ENCODE data around the gene RTP2. TPM values are rescaled to one million over a fixed set of nuclear protein-coding genes. Genes with fewer than 3 reads are reported as not detected.
A peak's percentile ranks its signal among the peaks of the same experiment; 100 is the strongest.

RTP2 gene
- total RNA-seq, 1 experiment from 2014 or later: not detected

GRCh38 chr3:187745201-187746058 is 43.1 kb upstream of the RTP2 start, which contains the start of gene BCL6:
TSS of gene BCL6 (minus strand) at chr3:187745468. CDS start at chr3:187733693, 11,775 bp downstream.
- Histone ChIP-seq H2AFZ (ENCODE audit: low read length) (no peak within 1 kb of the TSS), H3K9me3 (ENCODE audit: low read length) (no peaks in the 10 kb centered on the region), H3K27me3 (ENCODE audit: low read length) (no peaks in the 10 kb centered on the region), H3K79me2 (ENCODE audit: low read length) (peaks cover 55% of the 10 kb centered on the region), H3K27ac (ENCODE audit: low read length) (peak within 1 kb of the TSS; percentile 98), H4K20me1 (ENCODE audit: insufficient read depth, low read depth, low read length) (peaks cover 11% of the 10 kb centered on the region; the same call in 1 of the 2 replicates), H3K9me2 (replicated peaks; ENCODE audit: insufficient read depth, low read length) (no peaks in the 10 kb centered on the region), H3K4me2 (ENCODE audit: low read depth, low read length, poor library complexity, severe bottlenecking) (peak within 1 kb of the TSS; percentile 93), H3K9ac (ENCODE audit: low read length) (peak within 1 kb of the TSS; percentile 97), H3K4me1 (ENCODE audit: low read length) (peaks cover 73% of the 10 kb centered on the region), H3K4me3 (ENCODE audit: low read length) (peak within 1 kb of the TSS; percentile 85), H3K36me3 (ENCODE audit: insufficient read depth, low read length) (peaks cover 41% of the 10 kb centered on the region)
- peak; percentile 99 for DNase-seq

- Histone ChIP-seq H4K20me1 (ENCODE audit: insufficient read depth, low read depth, low read length) (peaks cover 21% of the 10 kb centered on the region), H2AFZ (ENCODE audit: low read length) (no peak overlapping the region), H3K4me3 (ENCODE audit: low read length) (peak overlapping the region; percentile 85), H3K36me3 (ENCODE audit: insufficient read depth, low read length) (peaks cover 47% of the 10 kb centered on the region), H3K4me1 (ENCODE audit: low read length) (peaks cover 73% of the 10 kb centered on the region), H3K9ac (ENCODE audit: low read length) (peak overlapping the region; percentile 97), H3K4me2 (ENCODE audit: low read depth, low read length, poor library complexity, severe bottlenecking) (peak overlapping the region; percentile 93), H3K27ac (ENCODE audit: low read length) (peak overlapping the region; percentile 98), H3K9me3 (ENCODE audit: low read length) (no peaks in the 10 kb centered on the region), H3K9me2 (replicated peaks; ENCODE audit: insufficient read depth, low read length) (no peaks in the 10 kb centered on the region), H3K79me2 (ENCODE audit: low read length) (peaks cover 65% of the 10 kb centered on the region), H3K27me3 (ENCODE audit: low read length) (no peaks in the 10 kb centered on the region)
- peak; percentile 80 for DNase-seq
These were observed 42.1 kb upstream of the RTP2 start for GRCh38 chr3:187744169-187745151.

- DNase-seq: peak; percentile 93
- H3K4me1 ChIP-seq (ENCODE audit: low read length): peaks cover 73% of the 10 kb centered on the region
- peak overlapping the region; percentile 97 for H3K9ac ChIP-seq (ENCODE audit: low read length)
- peaks cover 53% of the 10 kb centered on the region for H3K36me3 ChIP-seq (ENCODE audit: insufficient read depth, low read length)
- no peaks in the 10 kb centered on the region for H3K9me2 ChIP-seq (replicated peaks; ENCODE audit: insufficient read depth, low read length)
- H4K20me1 ChIP-seq (ENCODE audit: insufficient read depth, low read depth, low read length): peaks cover 31% of the 10 kb centered on the region
- no peak overlapping the region for H2AFZ ChIP-seq (ENCODE audit: low read length)
- H3K27ac ChIP-seq (ENCODE audit: low read length): peak overlapping the region; percentile 98
- H3K27me3 ChIP-seq (ENCODE audit: low read length): no peaks in the 10 kb centered on the region
- peak overlapping the region; percentile 85 for H3K4me3 ChIP-seq (ENCODE audit: low read length)
- peak overlapping the region; percentile 93 for H3K4me2 ChIP-seq (ENCODE audit: low read depth, low read length, poor library complexity, severe bottlenecking)
- H3K9me3 ChIP-seq (ENCODE audit: low read length): no peaks in the 10 kb centered on the region
- peaks cover 75% of the 10 kb centered on the region for H3K79me2 ChIP-seq (ENCODE audit: low read length)
These were observed 41.1 kb upstream of the RTP2 start for GRCh38 chr3:187743195-187744141.

GRCh38 chr3:187742351-187743171 is 40.2 kb upstream of the RTP2 start:
- Histone ChIP-seq H3K79me2 (ENCODE audit: low read length) (peaks cover 84% of the 10 kb centered on the region), H3K4me1 (ENCODE audit: low read length) (peaks cover 73% of the 10 kb centered on the region), H3K27me3 (ENCODE audit: low read length) (no peaks in the 10 kb centered on the region), H3K4me2 (ENCODE audit: low read depth, low read length, poor library complexity, severe bottlenecking) (peak overlapping the region; percentile 93), H3K27ac (ENCODE audit: low read length) (peak overlapping the region; percentile 98), H3K9me2 (replicated peaks; ENCODE audit: insufficient read depth, low read length) (no peaks in the 10 kb centered on the region), H3K9me3 (ENCODE audit: low read length) (no peaks in the 10 kb centered on the region), H3K4me3 (ENCODE audit: low read length) (peak overlapping the region; percentile 85), H3K36me3 (ENCODE audit: insufficient read depth, low read length) (peaks cover 53% of the 10 kb centered on the region), H4K20me1 (ENCODE audit: insufficient read depth, low read depth, low read length) (peaks cover 39% of the 10 kb centered on the region), H3K9ac (ENCODE audit: low read length) (peak overlapping the region; percentile 97), H2AFZ (ENCODE audit: low read length) (no peak overlapping the region)
- DNase-seq: peak; percentile 84

DNA sequence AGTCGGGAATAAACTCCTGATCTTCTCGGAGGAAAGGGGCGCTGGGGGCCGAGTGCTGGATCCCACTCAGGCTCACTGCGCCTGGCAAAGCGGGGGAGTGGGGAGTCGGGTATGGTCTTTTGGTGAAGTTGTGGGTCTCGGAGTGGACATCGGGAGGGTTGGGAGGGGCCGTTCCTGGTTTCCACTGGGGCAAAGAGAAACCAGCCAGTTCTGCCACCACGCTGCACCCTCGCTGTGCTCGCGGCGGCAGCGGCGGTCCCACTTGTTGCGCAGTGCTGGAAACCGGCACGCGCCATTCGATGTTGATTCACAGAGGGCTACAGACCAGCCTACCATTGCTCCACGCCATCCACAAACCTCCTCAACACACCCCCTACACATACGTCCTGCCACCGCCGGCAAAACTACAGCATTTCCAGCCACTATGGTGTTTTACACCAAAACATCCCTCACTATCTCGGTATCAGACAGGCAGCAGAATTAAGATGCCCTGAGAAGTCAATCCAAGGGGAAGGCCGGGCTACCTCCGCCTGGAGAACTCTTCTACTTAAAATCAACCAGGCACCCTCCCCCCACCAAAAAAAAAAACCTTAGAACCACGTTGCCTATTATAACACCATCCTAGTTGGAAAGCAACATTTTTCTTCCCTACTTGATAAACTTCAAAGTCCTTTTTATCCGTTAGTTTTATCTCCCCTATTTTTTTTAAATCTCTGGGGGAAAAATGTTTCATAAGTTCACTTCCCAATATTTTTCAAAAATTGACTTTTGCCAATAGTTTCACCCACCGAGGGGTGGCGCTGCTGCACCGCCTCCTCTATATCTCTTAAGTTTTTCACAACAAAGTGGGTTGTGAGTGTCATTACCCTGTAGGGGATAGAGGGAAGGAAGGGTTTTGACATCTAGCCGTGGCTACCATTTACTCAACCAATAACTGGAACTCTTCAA is 39.3 kb upstream of the RTP2 start:
- Histone ChIP-seq H3K9ac (ENCODE audit: low read length) (peak overlapping the region; percentile 97), H3K27ac (ENCODE audit: low read length) (peak overlapping the region; percentile 98), H2AFZ (ENCODE audit: low read length) (no peak overlapping the region), H3K36me3 (ENCODE audit: insufficient read depth, low read length) (peaks cover 59% of the 10 kb centered on the region), H3K27me3 (ENCODE audit: low read length) (no peaks in the 10 kb centered on the region), H4K20me1 (ENCODE audit: insufficient read depth, low read depth, low read length) (peaks cover 48% of the 10 kb centered on the region), H3K9me2 (replicated peaks; ENCODE audit: insufficient read depth, low read length) (no peaks in the 10 kb centered on the region), H3K4me2 (ENCODE audit: low read depth, low read length, poor library complexity, severe bottlenecking) (peak overlapping the region; percentile 93), H3K4me1 (ENCODE audit: low read length) (peaks cover 73% of the 10 kb centered on the region), H3K9me3 (ENCODE audit: low read length) (no peaks in the 10 kb centered on the region), H3K79me2 (ENCODE audit: low read length) (peaks cover 92% of the 10 kb centered on the region), H3K4me3 (ENCODE audit: low read length) (peak overlapping the region; percentile 85)
- DNase-seq: peak; percentile 95

DNA sequence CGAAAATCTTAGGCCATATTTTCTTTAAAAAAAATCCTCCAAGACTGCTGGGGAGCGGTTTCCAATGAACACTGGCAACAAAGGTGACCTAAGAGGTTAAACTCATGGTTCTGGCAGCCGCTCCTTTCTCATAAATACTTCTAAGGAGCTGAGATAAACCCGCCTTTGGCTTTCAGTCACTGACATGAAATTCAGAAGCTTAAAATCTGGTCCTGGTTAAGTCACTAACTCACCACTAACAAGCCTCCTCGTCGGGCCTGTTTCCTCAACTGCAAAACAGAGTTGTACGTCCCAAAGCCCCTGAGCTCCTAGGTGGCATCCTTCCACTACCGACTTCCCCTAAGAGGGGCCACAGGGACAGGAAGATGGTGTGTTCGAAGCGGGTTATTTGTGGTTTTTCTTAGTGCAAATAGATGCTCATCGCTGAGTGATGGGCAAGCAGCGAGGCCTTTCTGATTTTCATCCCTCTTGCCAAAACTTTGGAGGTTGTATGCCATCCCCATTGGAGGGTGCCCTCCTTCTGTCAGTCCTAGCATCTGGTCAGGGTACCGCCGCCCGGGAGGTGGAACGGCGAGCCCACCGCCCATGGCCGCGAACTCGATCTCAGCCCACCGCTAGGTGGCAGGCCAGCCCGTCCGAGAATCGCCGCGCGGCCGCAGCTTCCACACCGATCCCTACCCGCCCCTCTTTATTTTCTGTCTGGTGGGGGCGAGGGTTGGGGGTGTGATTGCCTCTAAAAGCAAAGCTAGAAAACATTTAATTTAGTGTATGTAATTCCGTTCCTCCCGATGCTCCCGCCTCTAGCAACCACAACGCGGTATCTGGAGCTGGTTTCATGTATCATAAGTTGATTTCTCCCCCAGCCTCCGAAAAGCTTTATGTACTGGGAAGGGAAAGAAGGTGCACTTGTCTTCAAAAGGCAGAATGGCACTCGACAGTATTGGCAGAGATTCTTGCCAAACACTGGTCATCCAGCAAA is 38.4 kb upstream of the RTP2 start:
- H3K79me2 ChIP-seq (ENCODE audit: low read length): peaks cover 96% of the 10 kb centered on the region
- DNase-seq: peak; percentile 92
- H3K27ac ChIP-seq (ENCODE audit: low read length): peak overlapping the region; percentile 98

More for the DNA sequence above, 38.4 kb upstream of the RTP2 start:
- H3K9ac ChIP-seq (ENCODE audit: low read length): peak overlapping the region; percentile 97
- peak overlapping the region; percentile 93 for H3K4me2 ChIP-seq (ENCODE audit: low read depth, low read length, poor library complexity, severe bottlenecking)
- H3K36me3 ChIP-seq (ENCODE audit: insufficient read depth, low read length): peaks cover 69% of the 10 kb centered on the region
- no peaks in the 10 kb centered on the region for H3K9me3 ChIP-seq (ENCODE audit: low read length)
- peaks cover 58% of the 10 kb centered on the region for H4K20me1 ChIP-seq (ENCODE audit: insufficient read depth, low read depth, low read length)
- H3K4me3 ChIP-seq (ENCODE audit: low read length): peak overlapping the region; percentile 85
- no peaks in the 10 kb centered on the region for H3K9me2 ChIP-seq (replicated peaks; ENCODE audit: insufficient read depth, low read length)
- no peak overlapping the region for H2AFZ ChIP-seq (ENCODE audit: low read length)
- H3K4me1 ChIP-seq (ENCODE audit: low read length): peaks cover 74% of the 10 kb centered on the region
- no peaks in the 10 kb centered on the region for H3K27me3 ChIP-seq (ENCODE audit: low read length)

Measured in Karpas-422 (cell line).